Stimulated activated CD8-positive, alpha-beta memory T cell treated with anti-CD3 and anti-CD28 coated beads, Interleukin-4, amount 100 ng/mL, for 24 hours (primary cell): Measurements from ENCODE around the gene MRGPRG.

ENCODE experiments used
- DNase-seq: peaks from one replicate; pipeline ENCODE4 v3.0.0-alpha.2; 2020; ENCODE audit warnings: low read depth

Gene MRGPRG

GRCh38 chr11:3195251-3196160 lies 23.1 kb downstream of the MRGPRG start:
- DNase-seq, result no peak

GRCh38 chr11:3194016-3194816 lies 24.4 kb downstream of the MRGPRG start:
- no peak for DNase-seq

DNA sequence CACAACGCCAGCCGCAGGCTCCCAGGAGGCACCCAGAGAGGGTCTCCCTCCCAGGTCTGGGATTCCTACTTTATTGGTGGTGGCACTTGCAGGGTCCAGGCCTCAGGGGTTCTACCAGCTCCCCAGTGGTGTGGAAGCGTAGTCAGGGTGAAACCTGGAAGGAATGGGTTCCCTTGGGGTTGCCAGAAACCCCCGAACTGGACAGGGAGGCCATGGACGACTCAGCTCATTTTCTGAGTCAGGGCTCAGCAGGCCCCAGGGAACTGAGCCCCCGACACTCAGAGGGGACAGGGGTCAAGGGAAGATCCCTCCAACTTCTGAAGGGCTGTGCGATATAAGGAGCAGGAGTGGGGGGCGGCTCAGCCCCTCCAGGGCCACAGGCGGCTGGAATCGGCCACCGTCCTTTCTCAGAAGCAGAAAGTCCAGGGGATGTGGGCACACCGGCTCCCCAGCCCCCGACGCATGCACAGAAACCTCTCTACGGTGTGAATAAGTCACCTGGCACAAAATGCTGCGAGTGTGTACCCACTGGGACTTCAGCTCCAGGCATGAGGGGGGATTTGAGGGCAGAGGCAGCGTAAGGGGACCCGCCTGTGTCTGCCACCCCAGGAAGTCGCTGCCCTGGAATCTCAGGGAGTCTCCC lies 25.1 kb downstream of the MRGPRG start:
- no peak for DNase-seq

- no peak for DNase-seq
These were observed 25.9 kb downstream of the MRGPRG start for GRCh38 chr11:3192511-3193372.

- DNase-seq, result no peak
These were observed 26.9 kb downstream of the MRGPRG start for GRCh38 chr11:3191586-3192324.

DNA sequence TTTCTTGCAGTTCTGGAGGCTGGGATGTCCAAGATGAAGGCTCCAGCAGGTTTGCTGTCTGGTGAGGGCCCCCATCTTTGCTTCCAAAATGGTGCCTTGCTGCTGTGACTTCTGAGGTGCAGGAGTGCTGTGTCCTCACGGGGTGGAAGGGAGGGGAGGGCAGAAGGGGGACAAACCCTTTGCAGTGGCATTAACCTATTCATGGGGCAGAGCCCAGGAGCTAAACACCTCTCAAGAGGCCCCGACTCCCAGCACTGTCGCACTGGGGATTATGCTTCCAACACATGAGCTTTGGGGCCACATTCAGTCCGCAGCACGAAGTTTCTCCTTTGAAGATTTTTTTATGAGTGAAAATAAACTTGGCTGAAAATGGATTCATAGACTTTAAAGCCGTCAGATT lies 28.0 kb downstream of the MRGPRG start:
- DNase-seq, result no peak

GRCh38 chr11:3189886-3190583 lies 28.6 kb downstream of the MRGPRG start:
- no peak for DNase-seq

GRCh38 chr11:3189196-3189843 lies 29.3 kb downstream of the MRGPRG start:
- no peak for DNase-seq

- DNase-seq, result no peak
These were observed 30.0 kb downstream of the MRGPRG start for GRCh38 chr11:3188496-3189195.

GRCh38 chr11:3186166-3186953 lies 32.3 kb downstream of the MRGPRG start:
- no peak for DNase-seq

DNA sequence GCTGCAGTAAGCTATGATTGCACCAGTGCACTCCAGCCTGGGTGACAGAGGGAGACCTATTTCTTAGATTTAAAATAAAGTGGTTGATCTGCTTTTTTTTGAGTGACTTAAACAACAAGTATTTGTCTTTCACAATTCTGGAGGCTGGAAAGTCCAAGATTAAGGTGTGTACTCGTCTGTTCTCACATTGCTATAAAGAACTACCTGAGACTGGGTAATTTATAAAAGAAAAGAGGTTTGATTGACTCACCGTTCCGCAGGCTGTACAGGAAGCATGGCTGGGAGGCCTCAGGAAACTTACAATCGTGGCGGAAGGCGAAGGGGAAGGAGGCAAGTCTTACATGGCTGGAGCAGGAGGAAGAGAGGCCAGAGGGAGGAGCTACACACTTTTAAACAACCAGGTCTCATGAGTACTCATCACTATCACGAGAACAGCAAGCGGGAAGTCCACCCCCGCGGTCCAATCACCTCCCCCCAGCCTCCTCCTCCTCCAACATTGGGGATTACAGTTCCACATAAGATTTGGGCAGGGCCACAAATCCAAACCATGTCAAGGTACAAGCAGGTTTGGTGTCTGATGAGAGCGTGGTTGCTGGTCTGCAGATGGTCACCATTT lies 33.8 kb downstream of the MRGPRG start:
- no peak for DNase-seq

DNA sequence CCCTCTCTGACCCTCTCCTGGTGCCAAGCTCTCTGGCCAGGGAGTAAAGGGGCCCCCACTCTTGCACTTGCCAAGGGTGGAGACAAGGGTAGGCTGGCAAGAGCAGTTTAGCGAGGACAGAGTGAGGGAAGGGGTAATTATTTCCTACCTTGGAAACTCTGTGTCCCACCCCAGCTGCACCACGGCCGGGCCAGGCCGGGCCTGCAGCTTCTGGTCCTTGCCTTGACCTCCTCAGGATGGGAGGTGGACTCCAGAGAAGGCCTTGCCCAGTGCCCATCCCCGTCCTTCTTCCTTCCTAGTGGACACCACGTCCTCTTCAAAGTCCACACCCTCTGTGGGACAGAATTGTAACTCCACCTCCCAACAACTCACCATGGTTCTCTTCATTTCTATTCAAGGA lies 35.1 kb downstream of the MRGPRG start:
- no peak for DNase-seq

DNA sequence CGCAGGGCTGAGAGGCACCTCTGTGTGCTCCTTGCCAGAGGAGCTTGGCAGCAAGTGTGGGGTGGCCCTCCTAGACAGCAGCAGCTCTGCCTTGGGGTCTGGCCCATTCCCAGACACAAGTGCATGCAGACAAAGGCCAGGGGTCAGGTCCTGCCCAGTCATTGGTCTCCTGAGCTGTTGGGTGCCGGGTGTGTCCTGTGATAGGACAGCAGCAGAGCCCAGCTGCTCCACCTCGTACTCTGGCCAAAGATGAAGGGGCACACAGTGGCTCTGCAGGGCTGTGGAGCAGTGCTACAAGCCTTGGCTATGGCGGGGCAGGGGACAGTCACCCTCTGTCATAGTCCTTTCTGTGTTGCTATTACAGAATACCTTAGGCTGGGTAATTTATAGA lies 36.2 kb downstream of the MRGPRG start:
- DNase-seq, result no peak

DNA sequence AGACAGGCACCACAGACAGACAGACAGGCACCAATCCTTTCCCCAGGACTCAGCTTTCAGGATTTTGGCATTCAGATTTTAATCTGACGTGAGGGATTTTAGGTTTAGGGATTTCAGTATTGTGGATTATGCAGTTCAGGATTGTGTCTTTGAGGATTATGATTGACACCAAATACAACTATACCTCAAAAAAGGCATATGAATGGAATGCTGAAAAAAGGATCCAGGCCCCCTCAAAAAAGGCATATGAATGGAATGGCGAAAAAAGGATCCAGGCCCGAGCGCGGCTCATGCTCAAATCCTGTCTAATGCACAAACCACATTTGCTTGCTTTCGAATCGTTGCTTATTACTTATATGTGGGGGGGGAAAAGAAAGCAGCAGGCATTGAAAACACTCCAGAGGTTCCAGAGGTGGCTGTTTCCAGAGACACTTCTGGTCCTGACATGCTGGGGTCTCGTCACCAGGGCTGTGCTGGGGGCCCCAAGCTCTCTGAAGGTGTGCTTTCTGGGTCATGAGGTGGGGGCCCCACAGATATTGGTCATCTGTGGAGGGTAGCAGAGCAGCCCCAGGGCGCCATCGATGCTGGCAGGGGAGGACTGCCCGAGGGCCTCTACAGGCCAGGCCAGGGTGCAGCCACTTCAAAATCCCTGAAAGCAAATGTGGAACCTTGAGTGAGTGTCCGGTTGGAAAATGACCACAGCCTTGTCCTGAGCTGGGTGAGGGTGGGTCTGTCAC lies 36.7 kb downstream of the MRGPRG start:
- no peak for DNase-seq

GRCh38 chr11:3180869-3181268 lies 37.7 kb downstream of the MRGPRG start:
- no peak for DNase-seq

DNA sequence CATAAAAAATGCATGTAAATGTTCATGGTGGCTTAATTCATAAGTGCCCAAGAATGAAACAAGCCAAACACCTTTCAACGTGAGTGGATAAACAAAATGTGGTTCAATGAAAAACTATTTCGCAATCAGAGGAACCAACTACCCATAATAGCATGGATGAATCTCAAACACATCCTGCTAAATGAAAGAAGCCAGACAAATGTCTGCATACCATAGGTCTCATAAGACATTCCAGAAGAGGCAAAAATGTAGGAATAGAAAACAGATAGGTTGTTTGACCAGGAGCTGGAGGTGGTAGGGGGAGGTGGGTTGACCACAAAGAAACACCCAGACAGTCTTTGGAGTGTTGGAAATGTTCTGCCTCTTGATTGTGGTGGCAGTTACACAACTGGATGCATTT lies 40.3 kb downstream of the MRGPRG start:
- no peak for DNase-seq

DNA sequence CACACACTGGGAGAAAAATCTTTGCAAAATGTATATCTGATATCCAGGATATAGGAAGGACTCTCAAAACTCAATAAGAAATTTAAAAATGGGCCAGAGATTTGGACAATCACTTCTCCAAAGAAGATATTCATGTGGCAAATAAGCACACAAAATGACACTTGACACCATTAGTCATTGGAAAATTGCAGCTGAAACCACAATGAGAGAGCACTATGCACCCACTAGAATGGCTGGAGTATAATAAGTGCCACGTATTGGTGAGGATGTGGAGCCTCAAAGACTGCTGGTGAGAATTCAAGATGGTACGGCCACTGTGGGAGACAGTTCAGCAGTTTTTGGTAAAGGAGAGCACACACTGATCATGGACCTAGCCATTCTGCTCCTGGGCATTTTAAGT lies 40.7 kb downstream of the MRGPRG start:
- DNase-seq, result no peak
